Choroid plexus epithelial cell (primary cell): ENCODE data around the gene LYL1.

Source experiments
- DNase-seq: peaks from one replicate; pipeline ENCODE4 v3.0.0-alpha.2; 2010; ENCODE audit warnings: low read depth
- H3K4me3 ChIP-seq: 2 replicates; pipeline ENCODE4 v1.5.1; 2011; ENCODE audit warnings: low read depth, mild to moderate bottlenecking, control low read depth, low read length, moderate library complexity
- CTCF ChIP-seq: conservative IDR thresholded peaks from 2 replicates; pipeline ENCODE4 v1.5.1; 2011; ENCODE audit warnings: low read depth, mild to moderate bottlenecking, control low read depth, inconsistent platforms, low read length, moderate library complexity

Gene LYL1

GRCh38 chr19:13098277-13099072 lies 4.2 kb downstream of the LYL1 start:
- DNase-seq, result peak; percentile 46

GRCh38 chr19:13097463-13098258 lies 5.0 kb downstream of the LYL1 start:
- H3K4me3 ChIP-seq, result no peak overlapping the region
- DNase-seq, result no peak

More at GRCh38 chr19:13098277-13099072, 4.2 kb downstream of the LYL1 start:
- H3K4me3 ChIP-seq, result no peak overlapping the region
- TF ChIP-seq CTCF, result no peak

GRCh38 chr19:13097033-13097462 lies 5.6 kb downstream of the LYL1 start:
- no peak for DNase-seq
- TF ChIP-seq CTCF, result no peak
- no peak overlapping the region for H3K4me3 ChIP-seq

More at GRCh38 chr19:13097463-13098258, 5.0 kb downstream of the LYL1 start:
- TF ChIP-seq CTCF, result no peak

- TF ChIP-seq CTCF, result no peak
- no peak overlapping the region for H3K4me3 ChIP-seq
- DNase-seq, result no peak
Observed at GRCh38 chr19:13095934-13096927, 6.4 kb downstream of the LYL1 start.

GRCh38 chr19:13095393-13095784 lies 7.3 kb downstream of the LYL1 start:
- DNase-seq, result no peak
- H3K4me3 ChIP-seq, result no peak overlapping the region
- TF ChIP-seq CTCF, result no peak

- TF ChIP-seq CTCF, result no peak
- H3K4me3 ChIP-seq, result no peak overlapping the region
- no peak for DNase-seq
Observed at GRCh38 chr19:13094771-13095392, 7.8 kb downstream of the LYL1 start.
